Measurements from ENCODE around the gene CTNNBIP1. TPM values are rescaled to one million over a fixed set of nuclear protein-coding genes. Genes with fewer than 3 reads are reported as not detected.

CTNNBIP1 gene
- total and polyA plus RNA-seq, 2 of the 8 experiments (the other 6 are each of a cell fraction or from before 2014, with no cell fraction given): 40.9 to 46.6 TPM

DNA sequence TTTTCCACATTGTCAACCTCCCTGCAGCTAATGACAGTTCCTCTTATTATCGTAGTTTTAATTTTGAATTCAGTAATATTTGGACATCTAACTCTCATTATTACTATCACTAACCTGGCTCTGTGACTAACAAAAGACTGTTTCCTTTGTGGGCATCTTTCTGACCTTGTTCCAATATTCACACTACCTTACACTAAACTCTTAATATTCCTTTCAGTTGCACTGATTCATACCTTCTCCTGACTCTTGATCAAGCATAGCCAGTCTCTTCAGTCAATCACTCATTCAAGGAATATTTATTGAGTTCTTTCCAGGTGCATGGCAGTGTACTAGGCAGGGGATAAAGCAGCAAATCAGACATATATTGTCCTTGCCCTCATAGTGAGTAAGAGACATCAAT lies 7.8 kb upstream of the CTNNBIP1 start (continued):
- no peak for TF ChIP-seq CHD7 (IDR thresholded peaks at IDR 0.05; ENCODE audit: insufficient replicate concordance, low read length)
- TF ChIP-seq RAD21 (IDR thresholded peaks at IDR 0.05 in 1 of 2, conservative IDR thresholded peaks at IDR 0.05 in 1 of 2; ENCODE audit: low read depth in 2 of 2, low read length in 2 of 2): no peak
- no peak for TF ChIP-seq CBX5 (IDR thresholded peaks at IDR 0.05; ENCODE audit: low read depth, low read length)
- no peak for TF ChIP-seq SP2 (IDR thresholded peaks at IDR 0.05; ENCODE audit: low read length)
- TF ChIP-seq RXRA (IDR thresholded peaks at IDR 0.05; ENCODE audit: insufficient read depth, low read depth, low read length): no peak
- TF ChIP-seq, protein P1, sequence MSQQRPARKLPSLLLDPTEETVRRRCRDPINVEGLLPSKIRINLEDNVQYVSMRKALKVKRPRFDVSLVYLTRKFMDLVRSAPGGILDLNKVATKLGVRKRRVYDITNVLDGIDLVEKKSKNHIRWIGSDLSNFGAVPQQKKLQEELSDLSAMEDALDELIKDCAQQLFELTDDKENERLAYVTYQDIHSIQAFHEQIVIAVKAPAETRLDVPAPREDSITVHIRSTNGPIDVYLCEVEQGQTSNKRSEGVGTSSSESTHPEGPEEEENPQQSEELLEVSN (IDR thresholded peaks at IDR 0.05): no peak
